Kidney (tissue), 14 donors: ENCODE measurements around the gene MARCHF9. TPM values are rescaled to one million over a fixed set of nuclear protein-coding genes. Genes with fewer than 3 reads are reported as not detected.

Source experiments
- DNase-seq, 5 donors: peaks; one replicate each; pipeline ENCODE4 v3.0.0-alpha.2; 2013 to 2020
- FAIRE-seq: peaks from 2 replicates; lab custom pipeline; 2012; peaks lifted over from hg19 to GRCh38; lab: Jason Lieb, UNC
- H3K27ac ChIP-seq, 2 donors: one replicate each; pipeline ENCODE4 v1.7.0; 2013; ENCODE audit warnings: low read depth in 2 of 2, low read length in 2 of 2, inconsistent platforms in 1 of 2
- H3K27me3 ChIP-seq: one replicate; pipeline ENCODE4 v1.7.1; 2013; ENCODE audit warnings: low read length, inconsistent platforms; ENCODE audit not compliant: control insufficient read depth, insufficient read depth
- H3K36me3 ChIP-seq, 3 donors: one replicate each; pipeline versions ENCODE4 v1.7.0 to v1.7.1; 2013; ENCODE audit warnings: low read length in 3 of 3, control low read depth in 1 of 3, inconsistent platforms in 1 of 3; ENCODE audit not compliant: insufficient read depth in 3 of 3, control insufficient read depth in 2 of 3
- H3K4me1 ChIP-seq, 3 donors: one replicate each; pipeline versions ENCODE4 v1.7.0 to v1.7.1; 2013; ENCODE audit warnings: low read length in 3 of 3, inconsistent platforms in 1 of 3, low read depth in 1 of 3; ENCODE audit not compliant: control insufficient read depth in 2 of 3, insufficient read depth in 2 of 3
- H3K4me3 ChIP-seq, 3 donors: one replicate each; pipeline versions ENCODE4 v1.7.0 to v1.8.1; 2013; ENCODE audit warnings: low read length in 3 of 3, control low read depth in 1 of 3, inconsistent platforms in 1 of 3
- H3K9ac ChIP-seq, 3 donors: one replicate each; pipeline versions ENCODE4 v1.7.0 to v1.7.1; 2013; ENCODE audit warnings: low read length in 3 of 3, control low read depth in 1 of 3, inconsistent platforms in 1 of 3
- H3K9me3 ChIP-seq, 3 donors: one replicate each; pipeline versions ENCODE4 v1.7.0 to v1.7.1; 2013; ENCODE audit warnings: low read length in 3 of 3, control low read depth in 1 of 3, inconsistent platforms in 1 of 3; ENCODE audit not compliant: control insufficient read depth in 2 of 3, insufficient read depth in 1 of 3
- CTCF ChIP-seq: IDR thresholded peaks from 3 replicates; pipeline ENCODE4 v1.5.1; 2012; ENCODE audit warnings: mild to moderate bottlenecking, moderate library complexity, borderline replicate concordance; ENCODE audit not compliant: insufficient read depth; ENCODE audit errors: extremely low read depth
- intact Hi-C: fragments of 100-400 bp; cut with DNase I; formaldehyde crosslinking; loops from one replicate; pipeline ENCODE4 v1.11.1; 2022
- polyA plus RNA-seq: library from polyadenylated mRNA; stranded (reverse); fragments of 350-450 nt; fragmentation: Illumina TruSeq; extraction: RNeasy Lipid Tissue Mini Kit (QIAGEN cat#74804); gene quantifications from one replicate; pipeline ENCODE4 v1.2.3, GENCODE V29; 2014; ENCODE audit warnings: low read depth, low replicate concordance; ENCODE audit not compliant: insufficient read depth
- total RNA-seq: library from RNA; stranded (reverse); fragmentation: NEBNext Ultra II Directional; extraction: Animal tissue kit (Norgen Biotek cat#: 25700); gene quantifications from one replicate; pipeline ENCODE4 v1.2.1, GENCODE V29; 2021
- donor health status: control.
- donor health status: control.
- donor health status: control.
- donor health status: control.
- donor health status: control.
- donor health status: DM: yes; HTN: yes; CAD: no.
- donor health status: Normal renal cell carcinoma (clear cell type).

MARCHF9 gene
- total and polyA plus RNA-seq, 2 donors from 2014 or later = 22.9 to 38.4 TPM

DNA sequence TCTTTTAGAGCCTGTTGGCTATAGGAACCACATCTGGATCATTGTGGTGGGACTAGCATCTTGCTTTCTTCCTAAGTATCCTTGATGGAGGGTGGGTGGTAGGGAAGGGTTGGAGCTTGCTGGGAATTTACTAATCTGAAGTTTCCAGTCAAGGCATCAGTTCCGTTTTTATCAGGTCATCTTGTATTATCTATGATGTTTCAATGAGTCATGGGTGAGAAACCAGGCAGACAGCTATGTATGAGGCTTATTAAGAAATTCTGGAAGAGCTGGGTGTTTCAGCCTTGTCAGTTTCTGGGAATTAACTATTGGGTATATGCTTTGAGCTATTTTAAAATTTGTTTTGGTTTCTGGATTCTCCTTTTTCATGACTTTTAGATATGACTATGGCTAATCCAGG, 39.0 kb downstream of the MARCHF9 start:
- no peak overlapping the region for H3K9ac ChIP-seq
- H3K27ac ChIP-seq = no peak overlapping the region
- no peak for TF ChIP-seq CTCF
- FAIRE-seq (no peak), DNase-seq (no peak)
- intact Hi-C loops = no loop called here
- peaks cover 0 to 4% (median 0%) of the 10 kb centered on the region in 3 donors for H3K4me1 ChIP-seq
- H3K36me3 ChIP-seq = peaks cover 2 to 30% (median 15%) of the 10 kb centered on the region in 3 donors
- H3K27me3 ChIP-seq = no peaks in the 10 kb centered on the region
- H3K9me3 ChIP-seq = no peaks in the 10 kb centered on the region
- H3K4me3 ChIP-seq = no peak overlapping the region

DNA sequence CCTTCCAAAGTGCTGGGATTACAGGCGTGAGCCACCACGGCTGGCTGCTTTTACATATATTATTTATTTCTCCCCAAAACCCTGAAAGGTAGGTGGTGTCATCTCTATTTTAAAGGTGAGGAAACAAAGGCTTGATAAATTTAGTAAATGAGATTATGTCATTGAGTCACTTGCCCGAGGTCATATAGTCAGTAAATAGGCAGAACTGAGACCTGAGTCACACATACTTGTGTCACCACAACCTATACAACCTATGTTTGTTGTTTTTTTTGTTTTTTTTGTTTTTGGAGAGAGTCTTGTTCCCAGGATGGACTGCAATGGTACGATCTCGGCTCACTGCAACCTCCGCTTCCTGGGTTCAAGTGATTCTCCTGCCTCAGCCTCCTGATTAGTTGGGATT, 40.5 kb downstream of the MARCHF9 start:
- Histone ChIP-seq H3K36me3 (peaks cover 0 to 35% (median 23%) of the 10 kb centered on the region in 3 donors), H3K9me3 (no peaks in the 10 kb centered on the region), H3K27me3 (no peaks in the 10 kb centered on the region), H3K9ac (no peak overlapping the region), H3K4me3 (no peak overlapping the region), H3K4me1 (peaks cover 0 to 4% (median 0%) of the 10 kb centered on the region in 3 donors), H3K27ac (no peak overlapping the region)
- FAIRE-seq = no peak
- TF ChIP-seq CTCF = no peak
- no peak for DNase-seq
- intact Hi-C loops = no loop called here

GRCh38 chr12:57796996-57797395, 42.1 kb downstream of the MARCHF9 start:
- no peak overlapping the region for H3K4me3 ChIP-seq
- intact Hi-C loops = no loop called here
- DNase-seq (no peak), FAIRE-seq (no peak)
- H3K27me3 ChIP-seq = no peaks in the 10 kb centered on the region
- no peak overlapping the region for H3K27ac ChIP-seq
- H3K36me3 ChIP-seq = peaks cover 0 to 46% (median 30%) of the 10 kb centered on the region in 3 donors
- H3K9ac ChIP-seq = no peak overlapping the region
- no peak for TF ChIP-seq CTCF
- H3K9me3 ChIP-seq = no peaks in the 10 kb centered on the region
- H3K4me1 ChIP-seq = peaks cover 0 to 4% (median 0%) of the 10 kb centered on the region in 3 donors

- Histone ChIP-seq H3K36me3 (peaks cover 0 to 47% (median 37%) of the 10 kb centered on the region in 3 donors), H3K27ac (no peak overlapping the region), H3K9me3 (no peaks in the 10 kb centered on the region), H3K27me3 (no peaks in the 10 kb centered on the region), H3K9ac (no peak overlapping the region), H3K4me3 (no peak overlapping the region), H3K4me1 (peaks cover 0 to 4% (median 0%) of the 10 kb centered on the region in 3 donors)
- no peak for TF ChIP-seq CTCF
- FAIRE-seq (no peak), DNase-seq (no peak)
- intact Hi-C loops = no loop called here
Observed at GRCh38 chr12:57797933-57798332, 43.0 kb downstream of the MARCHF9 start.
